ENCODE measurements around the gene C6orf136. TPM values are rescaled to one million over a fixed set of nuclear protein-coding genes. Genes with fewer than 3 reads are reported as not detected.
A peak's percentile ranks its signal among the peaks of the same experiment; 100 is the strongest.

The C6orf136 gene
- total and polyA plus RNA-seq, 8 donors = 10.7 to 18.1 (median 15.2) TPM

GRCh38 chr6:30619561-30619960, 27.4 kb upstream of the C6orf136 start:
- peaks cover 0 to 63% of the 10 kb centered on the region in 2 donors for H3K36me3 ChIP-seq
- intact Hi-C loops (cut with DNase I) = no loop called here
- no peak for ATAC-seq
- TF ChIP-seq, protein P1, sequence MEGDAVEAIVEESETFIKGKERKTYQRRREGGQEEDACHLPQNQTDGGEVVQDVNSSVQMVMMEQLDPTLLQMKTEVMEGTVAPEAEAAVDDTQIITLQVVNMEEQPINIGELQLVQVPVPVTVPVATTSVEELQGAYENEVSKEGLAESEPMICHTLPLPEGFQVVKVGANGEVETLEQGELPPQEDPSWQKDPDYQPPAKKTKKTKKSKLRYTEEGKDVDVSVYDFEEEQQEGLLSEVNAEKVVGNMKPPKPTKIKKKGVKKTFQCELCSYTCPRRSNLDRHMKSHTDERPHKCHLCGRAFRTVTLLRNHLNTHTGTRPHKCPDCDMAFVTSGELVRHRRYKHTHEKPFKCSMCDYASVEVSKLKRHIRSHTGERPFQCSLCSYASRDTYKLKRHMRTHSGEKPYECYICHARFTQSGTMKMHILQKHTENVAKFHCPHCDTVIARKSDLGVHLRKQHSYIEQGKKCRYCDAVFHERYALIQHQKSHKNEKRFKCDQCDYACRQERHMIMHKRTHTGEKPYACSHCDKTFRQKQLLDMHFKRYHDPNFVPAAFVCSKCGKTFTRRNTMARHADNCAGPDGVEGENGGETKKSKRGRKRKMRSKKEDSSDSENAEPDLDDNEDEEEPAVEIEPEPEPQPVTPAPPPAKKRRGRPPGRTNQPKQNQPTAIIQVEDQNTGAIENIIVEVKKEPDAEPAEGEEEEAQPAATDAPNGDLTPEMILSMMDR (IDR thresholded peaks at IDR 0.05) = no peak
- peak overlapping the region in 1 of 2 donors; percentile 96 for H3K27ac ChIP-seq
- no peaks in the 10 kb centered on the region for H3K9me3 ChIP-seq
- H3K4me3 ChIP-seq = no peak overlapping the region
- H3K27me3 ChIP-seq = no peaks in the 10 kb centered on the region
- no peak for DNase-seq
- peaks cover 11 to 15% of the 10 kb centered on the region in 2 donors for H3K4me1 ChIP-seq

DNA sequence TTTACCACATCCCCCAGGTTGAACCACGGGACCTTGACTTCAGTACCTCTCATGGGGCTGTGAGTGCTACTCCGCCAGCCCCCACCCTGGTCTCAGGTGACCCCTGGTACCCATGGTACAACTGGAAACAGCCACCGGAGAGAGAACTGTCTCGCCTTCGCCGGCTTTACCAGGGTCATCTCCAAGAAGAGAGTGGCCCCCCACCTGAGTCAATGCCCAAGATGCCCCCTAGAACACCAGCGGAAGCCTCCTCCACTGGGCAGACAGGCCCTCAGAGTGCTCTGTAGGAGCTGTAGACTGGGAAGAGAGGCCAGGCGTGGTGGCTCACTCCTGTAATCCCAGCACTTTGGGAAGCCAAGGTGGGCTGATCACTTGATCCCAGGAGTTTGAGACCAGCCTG, 21.4 kb upstream of the C6orf136 start:
- no peaks in the 10 kb centered on the region for H3K9me3 ChIP-seq
- H3K4me3 ChIP-seq = no peak overlapping the region
- DNase-seq (no peak), ATAC-seq (no peak)
- H3K27ac ChIP-seq = no peak overlapping the region
- peaks cover 0 to 29% of the 10 kb centered on the region in 2 donors for H3K4me1 ChIP-seq
- intact Hi-C loops (cut with DNase I) = no loop called here
- TF ChIP-seq, protein P1 (IDR thresholded peaks at IDR 0.05) = no peak
- H3K36me3 ChIP-seq = peaks cover 0 to 69% of the 10 kb centered on the region in 2 donors
- H3K27me3 ChIP-seq = no peaks in the 10 kb centered on the region

DNA sequence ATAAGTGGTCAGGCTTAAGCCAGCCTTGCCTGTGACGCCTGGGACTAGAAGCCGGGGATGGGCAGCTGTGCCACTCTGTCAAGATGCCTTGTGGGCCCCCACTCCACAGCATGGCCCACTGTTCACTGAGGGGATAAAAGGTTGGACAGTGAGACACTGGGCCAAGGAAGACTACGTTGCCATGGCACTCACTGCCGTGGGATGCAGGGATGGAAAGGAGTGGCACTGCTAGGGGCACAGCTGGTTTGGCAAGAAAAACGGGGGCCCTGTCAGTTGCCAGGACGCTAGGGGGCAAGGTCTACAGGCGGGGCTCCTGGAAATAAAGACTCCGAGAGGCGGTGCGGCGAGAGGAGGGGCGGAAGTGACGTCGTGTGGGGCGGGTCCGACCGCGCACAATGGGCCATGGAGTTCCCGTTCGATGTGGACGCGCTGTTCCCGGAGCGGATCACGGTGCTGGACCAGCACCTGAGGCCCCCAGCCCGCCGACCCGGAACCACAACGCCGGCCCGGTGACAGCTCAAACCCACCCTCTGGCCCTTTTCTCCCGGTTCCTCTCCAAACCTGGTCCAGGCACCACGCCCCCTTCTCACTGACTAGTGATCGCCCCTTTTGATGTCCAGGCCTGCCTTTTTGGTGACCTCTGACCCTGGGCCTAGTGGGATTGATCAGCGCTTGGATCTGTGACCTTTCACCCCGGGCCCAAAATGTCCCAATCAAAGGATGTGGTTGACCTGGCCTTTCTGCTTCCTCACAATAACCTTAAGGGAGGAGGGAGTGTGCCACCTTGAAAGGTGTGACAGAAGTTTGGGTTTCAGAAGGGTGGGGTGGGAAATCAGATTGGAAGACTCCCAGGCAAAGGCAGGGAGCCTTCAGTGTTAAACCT, 20.2 kb upstream of the C6orf136 start, which contains the start of gene ATAT1:
Gene ATAT1, plus strand, starts transcription at position 391 of the 883 bp plus-strand sequence.
- H3K9me3 ChIP-seq = no peaks in the 10 kb centered on the region
- TF ChIP-seq, protein P1 (IDR thresholded peaks at IDR 0.05) = peak in 1 of 2 donors; percentile 18
- no peaks in the 10 kb centered on the region for H3K27me3 ChIP-seq
- H3K36me3 ChIP-seq = peaks cover 0 to 69% of the 10 kb centered on the region in 2 donors
- DNase-seq (peak; percentile 85 to 97 (median 91)), ATAC-seq (peak; percentile 99)
- H3K4me1 ChIP-seq = peaks cover 0 to 29% of the 10 kb centered on the region in 2 donors
- intact Hi-C loops (cut with DNase I) = no loop called here
- peak within 1 kb of the TSS; percentile 47 to 84 for H3K27ac ChIP-seq
- peak within 1 kb of the TSS; percentile 50 to 51 for H3K4me3 ChIP-seq

- no peak for DNase-seq
- H3K4me1 ChIP-seq = no peaks in the 10 kb centered on the region
- TF ChIP-seq, protein P1 (IDR thresholded peaks at IDR 0.05) = no peak
- H3K9me3 ChIP-seq = no peaks in the 10 kb centered on the region
- no peaks in the 10 kb centered on the region for H3K27me3 ChIP-seq
- H3K36me3 ChIP-seq = peaks cover 0 to 50% of the 10 kb centered on the region in 2 donors
- no peak overlapping the region for H3K27ac ChIP-seq
- intact Hi-C loops (cut with DNase I) = no loop called here
- H3K4me3 ChIP-seq = no peak overlapping the region
- no peak for ATAC-seq
Observed at GRCh38 chr6:30635834-30636233, 11.1 kb upstream of the C6orf136 start.

DNA sequence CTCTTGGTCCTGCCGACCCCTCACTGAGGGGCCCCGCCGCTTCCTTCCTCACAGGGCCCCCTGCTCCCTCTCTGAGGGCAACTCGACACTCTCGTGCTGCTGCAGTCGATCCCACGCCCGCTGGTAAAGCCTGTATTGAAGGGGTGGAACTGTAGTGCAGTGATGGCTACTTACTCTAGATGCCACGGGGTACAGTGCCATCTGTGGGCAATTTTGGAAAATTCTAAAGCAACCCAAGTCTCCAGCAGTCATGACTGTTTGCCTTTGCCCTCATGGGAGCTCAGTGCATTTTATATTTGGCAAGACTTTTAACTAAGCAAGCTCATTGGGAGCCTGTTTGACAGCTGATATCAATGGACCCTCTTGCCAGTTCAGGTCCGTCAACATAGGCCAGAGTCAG, 6.5 kb upstream of the C6orf136 start:
- peaks cover 0 to 41% of the 10 kb centered on the region in 2 donors for H3K36me3 ChIP-seq
- DNase-seq (no peak), ATAC-seq (no peak)
- no peak overlapping the region for H3K27ac ChIP-seq
- peaks cover 0 to 23% of the 10 kb centered on the region in 2 donors for H3K4me1 ChIP-seq
- no peaks in the 10 kb centered on the region for H3K27me3 ChIP-seq
- no peak overlapping the region for H3K4me3 ChIP-seq
- TF ChIP-seq, protein P1 (IDR thresholded peaks at IDR 0.05) = no peak
- H3K9me3 ChIP-seq = no peaks in the 10 kb centered on the region
- intact Hi-C loops (cut with DNase I) = no loop called here

Measured in left lung (tissue), 10 donors.